WI38 (cell line): Measurements from ENCODE around the gene TWNK.

Experiments
- H3K4me3 ChIP-seq: 2 replicates; pipeline ENCODE4 v1.5.1; 2011; ENCODE audit warnings: low read depth, mild to moderate bottlenecking, control low read depth, low read length
- TF ChIP-seq, protein P1 (sequence below): IDR thresholded peaks from 2 replicates; pipeline ENCODE4 v1.5.1; 2012; ENCODE audit warnings: low read depth, mild to moderate bottlenecking, control low read depth, low read length

The TWNK gene

DNA sequence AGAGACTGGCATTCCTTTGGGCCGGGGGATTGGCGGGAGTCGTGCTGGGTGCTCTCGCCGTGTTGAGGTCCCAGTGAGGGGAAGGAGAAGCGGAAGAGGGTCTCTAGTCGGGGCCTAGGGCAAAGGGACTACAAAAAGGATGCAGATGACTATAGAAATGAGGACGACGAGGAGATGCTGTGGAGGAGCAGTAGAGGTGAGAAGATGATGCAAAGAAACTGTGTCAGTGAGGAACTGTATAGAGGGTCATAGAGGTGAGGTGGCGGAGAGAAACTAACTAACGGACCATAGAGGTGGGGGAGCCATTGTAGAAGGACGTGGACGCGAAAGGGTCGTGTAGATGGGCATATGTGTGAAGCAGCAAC is 324 bp downstream of the TWNK start:
- TF ChIP-seq, protein P1, sequence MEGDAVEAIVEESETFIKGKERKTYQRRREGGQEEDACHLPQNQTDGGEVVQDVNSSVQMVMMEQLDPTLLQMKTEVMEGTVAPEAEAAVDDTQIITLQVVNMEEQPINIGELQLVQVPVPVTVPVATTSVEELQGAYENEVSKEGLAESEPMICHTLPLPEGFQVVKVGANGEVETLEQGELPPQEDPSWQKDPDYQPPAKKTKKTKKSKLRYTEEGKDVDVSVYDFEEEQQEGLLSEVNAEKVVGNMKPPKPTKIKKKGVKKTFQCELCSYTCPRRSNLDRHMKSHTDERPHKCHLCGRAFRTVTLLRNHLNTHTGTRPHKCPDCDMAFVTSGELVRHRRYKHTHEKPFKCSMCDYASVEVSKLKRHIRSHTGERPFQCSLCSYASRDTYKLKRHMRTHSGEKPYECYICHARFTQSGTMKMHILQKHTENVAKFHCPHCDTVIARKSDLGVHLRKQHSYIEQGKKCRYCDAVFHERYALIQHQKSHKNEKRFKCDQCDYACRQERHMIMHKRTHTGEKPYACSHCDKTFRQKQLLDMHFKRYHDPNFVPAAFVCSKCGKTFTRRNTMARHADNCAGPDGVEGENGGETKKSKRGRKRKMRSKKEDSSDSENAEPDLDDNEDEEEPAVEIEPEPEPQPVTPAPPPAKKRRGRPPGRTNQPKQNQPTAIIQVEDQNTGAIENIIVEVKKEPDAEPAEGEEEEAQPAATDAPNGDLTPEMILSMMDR = no peak
- H3K4me3 ChIP-seq = peak overlapping the region; percentile 94

DNA sequence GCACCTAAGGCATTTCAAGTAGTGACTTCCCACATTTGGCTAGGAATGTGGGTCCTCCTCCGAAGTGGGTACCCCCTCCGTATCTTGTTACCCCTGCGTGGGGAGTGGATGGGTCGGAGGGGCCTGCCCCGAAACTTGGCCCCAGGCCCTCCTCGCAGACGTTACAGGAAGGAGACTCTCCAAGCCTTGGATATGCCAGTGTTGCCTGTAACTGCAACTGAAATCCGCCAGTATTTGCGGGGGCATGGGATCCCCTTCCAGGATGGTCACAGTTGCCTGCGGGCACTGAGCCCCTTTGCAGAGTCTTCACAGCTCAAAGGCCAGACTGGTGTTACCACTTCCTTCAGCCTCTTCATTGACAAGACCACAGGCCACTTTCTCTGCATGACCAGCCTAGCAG is 823 bp downstream of the TWNK start:
- H3K4me3 ChIP-seq = peak overlapping the region; percentile 94
- TF ChIP-seq, protein P1 = no peak

DNA sequence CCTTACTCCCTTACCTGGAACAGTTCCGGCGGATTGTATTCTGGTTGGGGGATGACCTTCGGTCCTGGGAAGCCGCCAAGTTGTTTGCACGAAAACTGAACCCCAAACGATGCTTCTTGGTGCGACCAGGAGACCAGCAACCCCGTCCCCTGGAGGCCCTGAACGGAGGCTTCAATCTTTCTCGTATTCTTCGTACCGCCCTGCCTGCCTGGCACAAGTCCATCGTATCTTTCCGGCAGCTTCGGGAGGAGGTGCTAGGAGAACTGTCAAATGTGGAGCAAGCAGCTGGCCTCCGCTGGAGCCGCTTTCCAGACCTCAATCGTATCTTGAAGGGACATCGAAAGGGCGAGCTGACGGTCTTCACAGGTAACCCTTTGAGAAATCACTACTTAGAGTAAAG is 1.7 kb downstream of the TWNK start:
- no peak overlapping the region for H3K4me3 ChIP-seq

DNA sequence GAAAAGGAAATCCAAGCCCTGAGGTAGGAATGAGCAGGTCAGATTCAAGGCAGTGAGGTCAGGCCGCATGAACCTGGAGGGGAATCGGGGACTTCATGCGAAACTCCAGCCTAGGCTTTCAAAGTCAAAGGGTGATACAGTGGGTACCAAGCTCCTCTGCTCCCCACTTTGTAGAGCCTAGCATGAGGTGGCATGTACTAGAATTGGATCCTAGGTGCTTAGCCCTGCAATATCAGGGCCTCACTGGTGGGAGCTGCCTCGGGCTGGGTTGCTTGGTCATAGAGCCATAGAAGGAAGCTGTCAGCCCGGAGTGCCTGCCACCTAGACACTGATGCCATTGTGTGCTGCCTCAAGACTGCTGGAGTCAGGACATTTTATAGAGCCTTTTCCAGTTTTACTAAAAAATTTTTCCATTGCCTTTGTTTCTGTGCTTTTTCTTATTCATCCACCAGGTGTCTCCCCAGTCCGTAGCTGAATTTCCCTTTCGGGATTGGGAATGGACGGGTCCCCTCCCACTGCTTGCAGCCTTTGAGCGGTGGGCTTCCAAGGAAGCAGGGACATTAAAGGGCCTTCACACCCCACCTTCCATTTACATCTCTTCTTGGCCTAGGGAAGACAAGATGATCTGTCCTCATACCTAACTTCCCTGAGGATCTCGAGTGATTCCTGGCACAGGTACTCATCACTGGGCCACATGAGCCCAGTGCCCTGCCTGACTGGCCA is 6.8 kb downstream of the TWNK start:
- TF ChIP-seq, protein P1 = peak; percentile 57

More for the DNA sequence above, 1.7 kb downstream of the TWNK start:
- TF ChIP-seq, protein P1 = no peak

DNA sequence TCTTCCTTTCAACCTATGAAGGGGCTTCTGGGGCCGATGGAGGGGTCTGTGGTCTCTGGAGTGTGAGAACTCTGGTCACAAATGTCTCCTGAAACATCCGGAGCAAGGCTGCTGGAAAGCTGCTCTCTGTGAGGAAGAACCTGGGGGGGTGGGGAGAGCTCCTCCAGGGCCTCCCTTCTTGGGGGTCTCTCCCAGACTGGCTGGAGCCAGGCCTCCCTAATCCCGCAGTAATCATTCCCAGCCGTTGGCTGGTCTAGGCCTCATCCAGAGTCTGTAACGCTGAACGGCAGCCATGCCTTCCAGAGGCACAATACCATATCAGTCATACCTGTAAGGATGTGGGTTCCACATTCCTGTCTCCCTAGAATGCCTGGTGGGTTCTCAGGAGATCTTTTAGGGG is 7.8 kb downstream of the TWNK start:
- H3K4me3 ChIP-seq = no peak overlapping the region
- TF ChIP-seq, protein P1 = no peak

More for the DNA sequence above, 6.8 kb downstream of the TWNK start:
- no peak overlapping the region for H3K4me3 ChIP-seq

DNA sequence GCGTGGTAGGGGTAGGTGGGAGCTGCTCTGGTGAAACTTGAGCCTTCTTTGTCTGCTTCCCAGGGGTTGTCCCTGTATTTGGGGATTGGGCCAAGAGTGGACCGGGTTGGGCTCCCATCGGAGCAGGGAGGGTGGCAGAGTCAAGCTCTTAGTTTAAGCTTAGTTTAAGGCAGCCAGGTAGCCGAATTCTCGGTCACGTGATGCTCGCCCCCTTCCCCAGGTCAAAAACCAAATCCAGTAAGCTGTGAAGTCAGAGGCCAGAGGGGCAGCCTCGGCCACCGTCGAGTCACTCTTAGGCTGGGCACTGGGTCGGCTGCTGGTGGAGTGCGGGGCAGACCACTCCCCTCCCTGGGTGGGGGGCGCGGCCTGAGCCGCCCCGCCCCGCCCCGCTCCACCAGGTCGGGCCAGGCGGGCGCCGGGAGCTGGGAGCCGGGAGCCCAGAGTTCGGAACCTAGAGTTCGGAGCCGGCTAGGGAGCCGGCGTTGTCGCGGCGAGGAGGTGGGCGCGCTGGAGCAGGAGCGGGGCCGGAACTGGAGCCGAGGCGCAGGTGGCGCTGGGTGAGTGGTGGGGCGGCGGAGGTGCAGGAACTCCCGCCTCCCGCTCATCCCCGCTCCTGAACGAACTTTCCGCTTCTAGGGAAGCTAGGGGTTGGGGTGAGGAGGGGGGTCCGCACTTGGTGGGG is 9.5 kb downstream of the TWNK start:
- TF ChIP-seq, protein P1 = no peak
- H3K4me3 ChIP-seq = peak overlapping the region; percentile 91
